PC-3 (cell line): ENCODE measurements around the gene MSI2.

Experiments used
- CTCF ChIP-seq: fragments of 300-600 bp; sonication (generic); conservative IDR thresholded peaks from 2 replicates; pipeline ENCODE4 v1.5.1; 2017; ENCODE audit warnings: antibody characterized with exemption, low read depth, mild to moderate bottlenecking, low read length
- EZH2 ChIP-seq: fragments of 300-600 bp; sonication (generic); IDR thresholded peaks from one replicate; pipeline ENCODE4 v1.6.1; 2017; ENCODE audit warnings: antibody characterized with exemption, mild to moderate bottlenecking, low read length; ENCODE audit not compliant: unreplicated experiment

- TF ChIP-seq CTCF: no peak
- TF ChIP-seq EZH2: no peak
Measured at GRCh38 chr17:57733085-57733484, 476.8 kb downstream of the MSI2 start.
